ENCODE measurements around the gene SSH2.
A peak's percentile ranks its signal among the peaks of the same experiment; 100 is the strongest.

The SSH2 gene

DNA sequence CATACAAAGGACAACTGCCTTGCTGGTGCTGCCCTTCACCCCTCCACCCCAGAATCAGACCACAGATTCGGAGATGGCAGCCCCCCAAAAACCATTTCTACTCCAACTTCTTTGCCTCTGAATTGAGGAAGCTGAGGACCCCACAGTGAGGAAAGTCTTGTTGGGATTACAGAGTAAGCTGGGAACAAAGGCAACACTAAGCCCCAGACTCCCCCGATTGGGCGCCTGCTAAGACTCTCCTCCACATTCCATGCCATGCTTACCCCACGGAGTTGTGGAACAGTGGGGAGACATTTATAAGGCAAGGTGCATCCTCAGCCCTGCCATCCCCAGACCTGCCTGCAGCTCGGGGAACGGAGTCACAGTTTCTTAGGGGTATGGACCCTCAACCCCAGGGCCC is 342.4 kb downstream of the SSH2 start:
- H3K9me2 ChIP-seq (replicated peaks; ENCODE audit: insufficient read depth, low read length): no peaks in the 10 kb centered on the region
- H3K27ac ChIP-seq (ENCODE audit: low read depth, low read length): peak overlapping the region; percentile 53
- H3K79me2 ChIP-seq (ENCODE audit: insufficient read depth, low read length): peaks cover 57% of the 10 kb centered on the region
- H3K4me3 ChIP-seq (ENCODE audit: insufficient read depth, low read length, poor library complexity, severe bottlenecking): peak overlapping the region; percentile 81
- peak overlapping the region; percentile 89 for H3K4me2 ChIP-seq (ENCODE audit: low read depth, low read length, poor library complexity, severe bottlenecking)
- TF ChIP-seq, protein P1, sequence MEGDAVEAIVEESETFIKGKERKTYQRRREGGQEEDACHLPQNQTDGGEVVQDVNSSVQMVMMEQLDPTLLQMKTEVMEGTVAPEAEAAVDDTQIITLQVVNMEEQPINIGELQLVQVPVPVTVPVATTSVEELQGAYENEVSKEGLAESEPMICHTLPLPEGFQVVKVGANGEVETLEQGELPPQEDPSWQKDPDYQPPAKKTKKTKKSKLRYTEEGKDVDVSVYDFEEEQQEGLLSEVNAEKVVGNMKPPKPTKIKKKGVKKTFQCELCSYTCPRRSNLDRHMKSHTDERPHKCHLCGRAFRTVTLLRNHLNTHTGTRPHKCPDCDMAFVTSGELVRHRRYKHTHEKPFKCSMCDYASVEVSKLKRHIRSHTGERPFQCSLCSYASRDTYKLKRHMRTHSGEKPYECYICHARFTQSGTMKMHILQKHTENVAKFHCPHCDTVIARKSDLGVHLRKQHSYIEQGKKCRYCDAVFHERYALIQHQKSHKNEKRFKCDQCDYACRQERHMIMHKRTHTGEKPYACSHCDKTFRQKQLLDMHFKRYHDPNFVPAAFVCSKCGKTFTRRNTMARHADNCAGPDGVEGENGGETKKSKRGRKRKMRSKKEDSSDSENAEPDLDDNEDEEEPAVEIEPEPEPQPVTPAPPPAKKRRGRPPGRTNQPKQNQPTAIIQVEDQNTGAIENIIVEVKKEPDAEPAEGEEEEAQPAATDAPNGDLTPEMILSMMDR (IDR thresholded peaks at IDR 0.05; ENCODE audit: insufficient read depth, low read length, poor library complexity, severe bottlenecking): no peak
- no peak for TF ChIP-seq EZH2phosphoT487 (conservative IDR thresholded peaks at IDR 0.05; ENCODE audit: low read length)
- H3F3A ChIP-seq (ENCODE audit: insufficient read depth): peaks cover 25% of the 10 kb centered on the region
- no peaks in the 10 kb centered on the region for H3K9me3 ChIP-seq (ENCODE audit: insufficient read depth, low read length)
- H2AFZ ChIP-seq (ENCODE audit: low read depth, low read length, severe bottlenecking): no peak overlapping the region
- H3K9ac ChIP-seq (ENCODE audit: low read length): peak overlapping the region; percentile 88
- no peaks in the 10 kb centered on the region for H3K36me3 ChIP-seq (ENCODE audit: low read length)
- H3K27me3 ChIP-seq (ENCODE audit: low read length): no peaks in the 10 kb centered on the region
- no peaks in the 10 kb centered on the region for H4K20me1 ChIP-seq (ENCODE audit: low read depth, low read length)

DNA sequence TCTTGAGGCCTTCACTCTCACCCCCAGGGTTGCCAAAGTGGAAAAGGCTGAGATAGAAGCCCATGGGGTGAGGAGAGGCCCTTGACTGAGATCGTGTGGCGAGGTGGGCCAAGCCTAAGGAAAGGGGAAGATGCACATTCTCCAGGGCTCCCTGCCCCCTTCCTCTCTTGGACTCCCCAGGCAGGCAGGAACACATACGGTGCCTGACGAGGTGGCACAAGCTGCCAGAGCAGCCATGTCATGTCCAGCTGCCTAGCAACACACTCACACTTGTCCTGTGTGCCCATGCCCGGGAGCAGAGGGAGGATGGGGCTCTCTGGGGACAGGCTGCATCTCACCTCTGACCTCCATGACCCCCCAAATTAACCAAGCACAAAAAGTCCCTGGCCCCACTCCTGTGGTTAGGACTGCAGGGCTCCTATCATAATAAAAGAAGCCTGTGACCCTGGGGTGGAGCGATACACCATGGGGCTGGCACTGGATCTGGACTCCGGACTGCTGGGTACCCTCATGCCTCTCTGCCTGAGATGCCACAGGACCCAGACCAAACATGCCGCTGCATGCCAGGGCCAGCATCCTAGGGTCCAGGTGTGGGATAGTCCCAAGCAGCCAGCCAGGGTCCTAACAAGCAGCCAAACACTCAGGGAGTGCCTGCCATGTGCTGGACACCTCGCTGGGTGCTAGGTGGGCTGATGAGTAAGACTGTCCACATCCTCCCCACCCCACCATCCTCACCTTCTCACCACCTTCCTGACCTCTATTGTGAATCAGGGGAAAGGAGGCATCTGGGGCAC is 343.2 kb downstream of the SSH2 start:
- H3K4me3 ChIP-seq (ENCODE audit: insufficient read depth, low read length, poor library complexity, severe bottlenecking): no peak overlapping the region
- H3K9me3 ChIP-seq (ENCODE audit: insufficient read depth, low read length): no peaks in the 10 kb centered on the region
- peaks cover 57% of the 10 kb centered on the region for H3K79me2 ChIP-seq (ENCODE audit: insufficient read depth, low read length)
- H3K9ac ChIP-seq (ENCODE audit: low read length): peak overlapping the region; percentile 88; the same call in 1 of the 2 replicates
- no peaks in the 10 kb centered on the region for H3K27me3 ChIP-seq (ENCODE audit: low read length)
- H3F3A ChIP-seq (ENCODE audit: insufficient read depth): peaks cover 18% of the 10 kb centered on the region
- no peak overlapping the region for H2AFZ ChIP-seq (ENCODE audit: low read depth, low read length, severe bottlenecking)
- no peaks in the 10 kb centered on the region for H4K20me1 ChIP-seq (ENCODE audit: low read depth, low read length)
- H3K9me2 ChIP-seq (replicated peaks; ENCODE audit: insufficient read depth, low read length): no peaks in the 10 kb centered on the region
- TF ChIP-seq EZH2phosphoT487 (conservative IDR thresholded peaks at IDR 0.05; ENCODE audit: low read length): no peak
- TF ChIP-seq, protein P1 (IDR thresholded peaks at IDR 0.05; ENCODE audit: insufficient read depth, low read length, poor library complexity, severe bottlenecking): no peak
- peak overlapping the region; percentile 89 for H3K4me2 ChIP-seq (ENCODE audit: low read depth, low read length, poor library complexity, severe bottlenecking)
- peak overlapping the region; percentile 27; the same call in 1 of the 2 replicates for H3K27ac ChIP-seq (ENCODE audit: low read depth, low read length)
- no peaks in the 10 kb centered on the region for H3K36me3 ChIP-seq (ENCODE audit: low read length)

DNA sequence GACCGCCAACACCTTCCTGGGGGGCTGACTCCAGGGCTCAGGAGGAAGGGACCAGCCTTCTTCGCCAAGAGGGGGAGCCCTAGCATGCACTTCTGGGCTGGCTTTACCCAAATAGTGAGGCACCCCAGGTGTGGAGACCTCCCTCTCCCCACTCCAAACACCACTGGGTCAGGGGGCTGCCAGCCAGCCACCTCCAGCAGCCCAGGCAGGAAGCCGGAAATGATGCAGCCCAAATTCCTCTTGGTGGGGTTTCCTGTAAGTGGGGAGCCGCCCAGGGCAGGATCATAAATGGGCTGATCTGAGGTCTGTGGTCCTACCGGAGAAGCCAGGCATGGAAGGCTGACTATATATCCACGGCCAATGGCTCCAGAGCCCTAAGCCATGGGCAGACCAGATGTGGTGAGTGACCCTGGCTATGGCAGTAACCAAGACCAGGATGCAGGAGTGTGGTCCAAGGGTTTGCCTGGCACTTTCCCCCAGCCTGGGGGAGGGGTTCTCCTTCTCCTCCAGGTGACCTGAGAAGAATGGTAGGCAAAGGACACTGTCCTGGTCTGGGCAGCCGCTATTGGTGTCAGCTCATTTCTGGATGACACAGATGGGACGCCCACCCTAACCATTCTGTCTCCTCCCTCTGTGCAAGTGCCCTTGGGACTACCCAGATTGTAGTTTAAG is 344.8 kb downstream of the SSH2 start:
- Histone ChIP-seq H3K27me3 (ENCODE audit: low read length) (no peaks in the 10 kb centered on the region), H3K79me2 (ENCODE audit: insufficient read depth, low read length) (peaks cover 57% of the 10 kb centered on the region), H4K20me1 (ENCODE audit: low read depth, low read length) (no peaks in the 10 kb centered on the region), H3F3A (ENCODE audit: insufficient read depth) (peaks cover 3% of the 10 kb centered on the region; the same call in 1 of the 2 replicates), H3K4me3 (ENCODE audit: insufficient read depth, low read length, poor library complexity, severe bottlenecking) (no peak overlapping the region), H2AFZ (ENCODE audit: low read depth, low read length, severe bottlenecking) (no peak overlapping the region), H3K9ac (ENCODE audit: low read length) (peak overlapping the region; percentile 34), H3K36me3 (ENCODE audit: low read length) (no peaks in the 10 kb centered on the region), H3K9me3 (ENCODE audit: insufficient read depth, low read length) (no peaks in the 10 kb centered on the region), H3K9me2 (replicated peaks; ENCODE audit: insufficient read depth, low read length) (no peaks in the 10 kb centered on the region), H3K27ac (ENCODE audit: low read depth, low read length) (peak overlapping the region; percentile 22; the same call in 1 of the 2 replicates), H3K4me2 (ENCODE audit: low read depth, low read length, poor library complexity, severe bottlenecking) (peak overlapping the region; percentile 40)
- no peak for TF ChIP-seq EZH2phosphoT487 (conservative IDR thresholded peaks at IDR 0.05; ENCODE audit: low read length)
- TF ChIP-seq, protein P1 (IDR thresholded peaks at IDR 0.05; ENCODE audit: insufficient read depth, low read length, poor library complexity, severe bottlenecking): peak; percentile 55

Data from SU-DHL-6 (cell line).